Measurements from ENCODE around the gene GASK1A. TPM values are rescaled to one million over a fixed set of nuclear protein-coding genes. Genes with fewer than 3 reads are reported as not detected.
A peak's percentile ranks its signal among the peaks of the same experiment; 100 is the strongest.

Gene GASK1A
- total RNA-seq, 1 experiment from 2014 or later: not detected

- in situ Hi-C loops (cut with HindIII; ENCODE audit: low pct_unique_long_range_greater_than_20kb, low sequenced_read_pairs) (no loop called here), intact Hi-C loops (cut with micrococcal nuclease; ENCODE audit: unreplicated experiment) (no loop called here)
- peaks cover 3% of the 10 kb centered on the region; the same call in 1 of the 2 replicates for H3K4me1 ChIP-seq (ENCODE audit: control insufficient read depth, insufficient read depth, low read length)
- no peak overlapping the region for H3K27ac ChIP-seq (ENCODE audit: low read length)
- ChIA-PET POLR2A (no interaction called here), CTCF (no interaction called here)
- no peaks in the 10 kb centered on the region for H3K36me3 ChIP-seq (ENCODE audit: control insufficient read depth, insufficient read depth, low read length)
- DNase-seq (ENCODE audit: low read depth, low spot score) (no peak), ATAC-seq (no peak)
- TF ChIP-seq POLR2AphosphoS5 (IDR thresholded peaks at IDR 0.05; ENCODE audit: low read depth, low read length) (no peak), REST (IDR thresholded peaks at IDR 0.05; ENCODE audit: insufficient read depth in 1 of 2, low read depth in 2 of 2, low read length in 1 of 2) (no peak), TCF7L2 (IDR thresholded peaks at IDR 0.05; ENCODE audit: low read depth, low read length) (no peak), SIN3A (IDR thresholded peaks at IDR 0.05; ENCODE audit: borderline replicate concordance, insufficient read depth, low read depth, low read length) (no peak)
- TF ChIP-seq, protein P1, sequence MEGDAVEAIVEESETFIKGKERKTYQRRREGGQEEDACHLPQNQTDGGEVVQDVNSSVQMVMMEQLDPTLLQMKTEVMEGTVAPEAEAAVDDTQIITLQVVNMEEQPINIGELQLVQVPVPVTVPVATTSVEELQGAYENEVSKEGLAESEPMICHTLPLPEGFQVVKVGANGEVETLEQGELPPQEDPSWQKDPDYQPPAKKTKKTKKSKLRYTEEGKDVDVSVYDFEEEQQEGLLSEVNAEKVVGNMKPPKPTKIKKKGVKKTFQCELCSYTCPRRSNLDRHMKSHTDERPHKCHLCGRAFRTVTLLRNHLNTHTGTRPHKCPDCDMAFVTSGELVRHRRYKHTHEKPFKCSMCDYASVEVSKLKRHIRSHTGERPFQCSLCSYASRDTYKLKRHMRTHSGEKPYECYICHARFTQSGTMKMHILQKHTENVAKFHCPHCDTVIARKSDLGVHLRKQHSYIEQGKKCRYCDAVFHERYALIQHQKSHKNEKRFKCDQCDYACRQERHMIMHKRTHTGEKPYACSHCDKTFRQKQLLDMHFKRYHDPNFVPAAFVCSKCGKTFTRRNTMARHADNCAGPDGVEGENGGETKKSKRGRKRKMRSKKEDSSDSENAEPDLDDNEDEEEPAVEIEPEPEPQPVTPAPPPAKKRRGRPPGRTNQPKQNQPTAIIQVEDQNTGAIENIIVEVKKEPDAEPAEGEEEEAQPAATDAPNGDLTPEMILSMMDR (IDR thresholded peaks at IDR 0.05): no peak
- H3K27me3 ChIP-seq (ENCODE audit: control insufficient read depth, insufficient read depth, low read length): no peaks in the 10 kb centered on the region
- no TSS peak for BruUV-seq (replicated peaks)
- no peak overlapping the region for H3K4me3 ChIP-seq (ENCODE audit: low read depth in 2 of 2, low read length in 2 of 2)
- H3K9me3 ChIP-seq (ENCODE audit: control insufficient read depth, insufficient read depth, low read depth, low read length): no peaks in the 10 kb centered on the region
These were observed 124.9 kb downstream of the GASK1A start for GRCh38 chr3:43104039-43104438.

GRCh38 chr3:43104660-43105595 is 125.8 kb downstream of the GASK1A start:
- peaks cover 3% of the 10 kb centered on the region; the same call in 1 of the 2 replicates for H3K4me1 ChIP-seq (ENCODE audit: control insufficient read depth, insufficient read depth, low read length)
- ATAC-seq (peak; percentile 53), DNase-seq (ENCODE audit: low read depth, low spot score) (no peak)
- TF ChIP-seq SIN3A (IDR thresholded peaks at IDR 0.05; ENCODE audit: borderline replicate concordance, insufficient read depth, low read depth, low read length) (no peak), REST (IDR thresholded peaks at IDR 0.05; ENCODE audit: insufficient read depth in 1 of 2, low read depth in 2 of 2, low read length in 1 of 2) (no peak), POLR2AphosphoS5 (IDR thresholded peaks at IDR 0.05; ENCODE audit: low read depth, low read length) (no peak), TCF7L2 (IDR thresholded peaks at IDR 0.05; ENCODE audit: low read depth, low read length) (no peak)
- TF ChIP-seq, protein P1 (IDR thresholded peaks at IDR 0.05): no peak
- H3K36me3 ChIP-seq (ENCODE audit: control insufficient read depth, insufficient read depth, low read length): no peaks in the 10 kb centered on the region
- H3K4me3 ChIP-seq (ENCODE audit: low read depth in 2 of 2, low read length in 2 of 2): peak overlapping the region; percentile 58 to 68
- POLR2A ChIA-PET: no interaction called here
- BruUV-seq (replicated peaks): no TSS peak
- in situ Hi-C loops (cut with HindIII; ENCODE audit: low pct_unique_long_range_greater_than_20kb, low sequenced_read_pairs) (no loop called here), intact Hi-C loops (cut with micrococcal nuclease; ENCODE audit: unreplicated experiment) (no loop called here)
- no peak overlapping the region for H3K27ac ChIP-seq (ENCODE audit: low read length)
- CTCF ChIA-PET: no interaction called here
- H3K27me3 ChIP-seq (ENCODE audit: control insufficient read depth, insufficient read depth, low read length): no peaks in the 10 kb centered on the region
- no peaks in the 10 kb centered on the region for H3K9me3 ChIP-seq (ENCODE audit: control insufficient read depth, insufficient read depth, low read depth, low read length)
